ENCODE data around the gene C18orf32.

DNA sequence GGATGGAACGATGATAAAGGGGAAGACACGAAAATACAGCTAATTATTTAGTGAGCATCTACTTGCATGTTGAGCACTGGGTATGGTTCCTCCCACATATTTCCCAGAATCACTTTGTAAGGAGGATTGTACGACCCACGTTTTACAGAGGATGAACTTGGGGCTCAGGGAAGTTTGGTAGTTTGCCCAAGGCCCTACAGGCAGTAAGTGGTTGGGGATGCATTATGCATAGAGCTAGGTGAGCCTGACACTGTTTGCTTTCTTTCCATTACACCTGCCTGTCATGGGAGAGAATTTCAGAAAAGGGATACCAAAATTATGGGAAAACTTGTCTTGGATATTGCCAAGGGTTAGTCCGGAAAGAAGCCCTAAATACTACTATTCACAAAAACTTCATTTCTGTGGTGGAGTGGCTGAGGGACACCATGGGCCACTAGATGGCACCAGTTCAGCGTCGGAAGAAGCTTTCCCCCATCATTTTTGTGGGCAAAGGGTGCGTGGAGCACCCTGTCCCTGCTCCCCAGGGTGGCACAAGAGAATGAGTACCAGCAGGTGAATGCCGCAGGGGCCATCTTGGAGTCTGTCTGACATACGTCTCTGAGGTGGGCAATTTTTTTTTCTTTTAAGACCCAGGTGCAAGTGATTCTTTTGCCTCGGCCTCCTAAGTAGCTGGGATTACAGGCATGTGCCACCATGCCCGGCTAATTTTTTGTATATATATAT, 23.5 kb upstream of the C18orf32 start:
- TF ChIP-seq, protein P1, sequence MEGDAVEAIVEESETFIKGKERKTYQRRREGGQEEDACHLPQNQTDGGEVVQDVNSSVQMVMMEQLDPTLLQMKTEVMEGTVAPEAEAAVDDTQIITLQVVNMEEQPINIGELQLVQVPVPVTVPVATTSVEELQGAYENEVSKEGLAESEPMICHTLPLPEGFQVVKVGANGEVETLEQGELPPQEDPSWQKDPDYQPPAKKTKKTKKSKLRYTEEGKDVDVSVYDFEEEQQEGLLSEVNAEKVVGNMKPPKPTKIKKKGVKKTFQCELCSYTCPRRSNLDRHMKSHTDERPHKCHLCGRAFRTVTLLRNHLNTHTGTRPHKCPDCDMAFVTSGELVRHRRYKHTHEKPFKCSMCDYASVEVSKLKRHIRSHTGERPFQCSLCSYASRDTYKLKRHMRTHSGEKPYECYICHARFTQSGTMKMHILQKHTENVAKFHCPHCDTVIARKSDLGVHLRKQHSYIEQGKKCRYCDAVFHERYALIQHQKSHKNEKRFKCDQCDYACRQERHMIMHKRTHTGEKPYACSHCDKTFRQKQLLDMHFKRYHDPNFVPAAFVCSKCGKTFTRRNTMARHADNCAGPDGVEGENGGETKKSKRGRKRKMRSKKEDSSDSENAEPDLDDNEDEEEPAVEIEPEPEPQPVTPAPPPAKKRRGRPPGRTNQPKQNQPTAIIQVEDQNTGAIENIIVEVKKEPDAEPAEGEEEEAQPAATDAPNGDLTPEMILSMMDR (IDR thresholded peaks at IDR 0.05) = peak; percentile 58 to 69 (median 62)
- no peak for TF ChIP-seq POLR2A (IDR thresholded peaks at IDR 0.05)
